PC-9 (cell line): ENCODE results near the gene CFAP68. TPM values are rescaled to one million over a fixed set of nuclear protein-coding genes. Genes with fewer than 3 reads are reported as not detected.

ENCODE experiments used
- BruUV-seq: library from RNA; stranded (reverse); fragments of 400-500 nt; replicated peaks from 2 replicates; lab custom pipeline; 2021; lab: Mats Ljungman, UMichigan
- CTCF ChIA-PET: fragments of 300-600 bp; sonication (Branson Sonifier 250); formaldehyde crosslinking; loops from one replicate; lab custom pipeline; 2022; ENCODE audit warnings: antibody characterized with exemption; lab: Charles Lee
- POLR2A ChIA-PET: fragments of 300-600 bp; sonication (Branson Sonifier 250); formaldehyde crosslinking; loops from one replicate; lab custom pipeline; 2022; ENCODE audit warnings: antibody characterized with exemption; ENCODE audit not compliant: unreplicated experiment; lab: Charles Lee
- DNase-seq, 2 experiments: peaks; one replicate each; pipeline versions ENCODE4 v3.0.0 to v3.0.0-alpha.2; 2015 to 2022; ENCODE audit warnings: mixed read lengths in 1 of 2
- H2AFZ ChIP-seq: fragments of 200-600 bp; sonication (generic); 2 replicates; pipeline ENCODE4 v1.8.1; 2017; ENCODE audit warnings: antibody characterized with exemption
- H3F3A ChIP-seq: fragments of 200-600 bp; sonication (generic); 2 replicates; pipeline ENCODE4 v1.8.1; 2017; ENCODE audit warnings: antibody characterized with exemption, mild to moderate bottlenecking, low read depth; ENCODE audit not compliant: insufficient read depth
- H3K27ac ChIP-seq: fragments of 200-600 bp; sonication (generic); 2 replicates; pipeline ENCODE4 v1.6.1; 2016; ENCODE audit warnings: mixed run types
- H3K27me3 ChIP-seq: fragments of 200-600 bp; sonication (generic); 2 replicates; pipeline ENCODE4 v1.6.1; 2016; ENCODE audit warnings: low read depth, mixed run types; ENCODE audit not compliant: insufficient read depth
- H3K36me3 ChIP-seq: fragments of 200-600 bp; sonication (generic); 2 replicates; pipeline ENCODE4 v1.6.1; 2016; ENCODE audit warnings: low read depth, mixed run types
- H3K4me1 ChIP-seq: fragments of 200-600 bp; sonication (generic); replicated peaks from 2 replicates; pipeline ENCODE4 v1.6.1; 2016; ENCODE audit warnings: mixed run types; ENCODE audit not compliant: insufficient read depth
- H3K4me2 ChIP-seq: fragments of 200-600 bp; sonication (generic); 2 replicates; pipeline ENCODE4 v1.6.1; 2017; ENCODE audit warnings: mixed run types
- H3K4me3 ChIP-seq: fragments of 200-600 bp; sonication (generic); 2 replicates; pipeline ENCODE4 v1.6.1; 2016; ENCODE audit warnings: mixed run types
- H3K79me2 ChIP-seq: fragments of 200-600 bp; sonication (generic); 2 replicates; pipeline ENCODE4 v1.6.1; 2017; ENCODE audit warnings: low read depth, mixed run types
- H3K9me2 ChIP-seq: fragments of 200-600 bp; sonication (generic); 2 replicates; pipeline ENCODE4 v1.8.1; 2017; ENCODE audit warnings: mild to moderate bottlenecking; ENCODE audit not compliant: insufficient read depth
- H3K9me3 ChIP-seq: fragments of 200-600 bp; sonication (generic); 2 replicates; pipeline ENCODE4 v1.8.1; 2016; ENCODE audit warnings: low read depth; ENCODE audit not compliant: insufficient read depth
- H4K20me1 ChIP-seq: fragments of 200-600 bp; sonication (generic); 2 replicates; pipeline ENCODE4 v1.8.1; 2017; ENCODE audit not compliant: insufficient read depth
- EZH2 ChIP-seq: fragments of 200-600 bp; sonication (generic); IDR thresholded peaks from 2 replicates; pipeline ENCODE4 v1.8.0; 2017; ENCODE audit warnings: antibody characterized with exemption, low read depth
- intact Hi-C: fragments of 100-400 bp; cut with micrococcal nuclease; formaldehyde crosslinking; loops from one replicate; pipeline ENCODE4 v1.10.0; 2022; ENCODE audit not compliant: unreplicated experiment
- total RNA-seq: library from RNA; stranded (reverse); gene quantifications from 2 replicates; pipeline ENCODE4 v1.2.3, GENCODE V29; 2021
- TF ChIP-seq, protein P1 (sequence below): fragments of 200-600 bp; sonication (generic); conservative IDR thresholded peaks from 2 replicates; pipeline ENCODE4 v1.6.1; 2017; ENCODE audit warnings: mixed run types, antibody characterized with exemption, mild to moderate bottlenecking, moderate library complexity

The CFAP68 gene
- total RNA-seq, 1 experiment from 2014 or later, result 46.8 TPM

DNA sequence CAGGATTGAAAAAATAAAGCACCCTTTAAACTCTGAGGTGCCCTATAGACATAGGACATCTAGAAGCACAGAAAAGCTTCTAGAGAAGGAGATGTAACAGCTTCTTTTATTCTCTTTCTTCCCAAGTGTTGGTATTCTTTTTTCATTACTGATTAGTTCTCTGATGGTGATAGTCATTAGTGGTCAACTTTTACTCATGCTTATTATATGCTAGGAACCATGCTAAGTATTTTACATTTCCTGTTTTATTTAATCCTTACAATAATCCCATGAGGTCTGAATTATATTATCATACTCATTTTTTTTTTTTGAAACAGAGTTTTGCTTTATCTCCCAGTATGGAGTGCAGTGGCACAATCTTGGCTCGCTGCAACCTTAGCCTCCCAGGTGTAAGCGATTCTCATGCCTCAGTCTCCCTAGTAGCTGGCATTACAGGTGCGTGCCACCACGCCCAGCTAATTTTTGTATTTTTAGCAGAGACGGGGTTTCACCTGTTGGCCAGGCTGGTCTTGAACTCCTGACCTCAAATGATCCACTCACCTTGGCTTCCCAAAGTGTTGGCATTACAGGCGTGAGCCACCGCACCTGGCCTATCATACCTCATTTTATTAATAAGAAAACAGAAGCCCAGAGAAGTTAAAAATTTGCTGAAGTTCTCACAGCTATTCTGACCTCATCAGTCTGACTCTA lies 42.3 kb downstream of the CFAP68 start:
- no peak overlapping the region for H2AFZ ChIP-seq
- intact Hi-C loops, result no loop called here
- H3K4me1 ChIP-seq, result peaks cover 46% of the 10 kb centered on the region
- H3K9me3 ChIP-seq, result no peaks in the 10 kb centered on the region
- H3K27me3 ChIP-seq, result no peaks in the 10 kb centered on the region
- no peak overlapping the region for H3K27ac ChIP-seq
- H3F3A ChIP-seq, result peaks cover 38% of the 10 kb centered on the region
- H3K36me3 ChIP-seq, result no peaks in the 10 kb centered on the region
- DNase-seq, result no peak
- no peak overlapping the region for H3K4me3 ChIP-seq
- no peak overlapping the region for H3K4me2 ChIP-seq
- CTCF ChIA-PET, result no interaction called here
- H3K9me2 ChIP-seq, result peaks cover 3% of the 10 kb centered on the region; the same call in 1 of the 2 replicates
- POLR2A ChIA-PET, result no interaction called here
- no peaks in the 10 kb centered on the region for H4K20me1 ChIP-seq
- TF ChIP-seq, protein P1, sequence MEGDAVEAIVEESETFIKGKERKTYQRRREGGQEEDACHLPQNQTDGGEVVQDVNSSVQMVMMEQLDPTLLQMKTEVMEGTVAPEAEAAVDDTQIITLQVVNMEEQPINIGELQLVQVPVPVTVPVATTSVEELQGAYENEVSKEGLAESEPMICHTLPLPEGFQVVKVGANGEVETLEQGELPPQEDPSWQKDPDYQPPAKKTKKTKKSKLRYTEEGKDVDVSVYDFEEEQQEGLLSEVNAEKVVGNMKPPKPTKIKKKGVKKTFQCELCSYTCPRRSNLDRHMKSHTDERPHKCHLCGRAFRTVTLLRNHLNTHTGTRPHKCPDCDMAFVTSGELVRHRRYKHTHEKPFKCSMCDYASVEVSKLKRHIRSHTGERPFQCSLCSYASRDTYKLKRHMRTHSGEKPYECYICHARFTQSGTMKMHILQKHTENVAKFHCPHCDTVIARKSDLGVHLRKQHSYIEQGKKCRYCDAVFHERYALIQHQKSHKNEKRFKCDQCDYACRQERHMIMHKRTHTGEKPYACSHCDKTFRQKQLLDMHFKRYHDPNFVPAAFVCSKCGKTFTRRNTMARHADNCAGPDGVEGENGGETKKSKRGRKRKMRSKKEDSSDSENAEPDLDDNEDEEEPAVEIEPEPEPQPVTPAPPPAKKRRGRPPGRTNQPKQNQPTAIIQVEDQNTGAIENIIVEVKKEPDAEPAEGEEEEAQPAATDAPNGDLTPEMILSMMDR, result no peak
- TF ChIP-seq EZH2, result no peak
- no peaks in the 10 kb centered on the region for H3K79me2 ChIP-seq
- BruUV-seq, result no TSS peak

DNA sequence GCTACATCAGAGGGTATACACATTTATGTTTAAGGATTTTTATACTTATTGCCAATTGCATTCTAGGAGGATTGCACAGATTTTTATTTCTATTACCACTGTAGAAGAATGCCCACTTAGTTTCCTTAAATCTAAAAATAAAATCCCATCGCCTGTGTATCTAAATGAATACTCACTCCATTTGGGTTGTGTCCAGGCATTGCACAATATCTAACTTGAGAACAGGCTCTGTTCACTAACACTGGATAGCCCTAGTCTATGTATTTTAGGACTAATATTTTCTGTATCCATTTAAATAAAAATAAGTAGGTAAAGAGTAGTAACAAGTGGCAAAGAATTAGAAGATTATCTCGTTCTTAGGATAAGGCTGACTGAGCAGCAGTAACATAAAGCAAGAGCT lies 43.5 kb downstream of the CFAP68 start:
- Histone ChIP-seq H3F3A (peaks cover 42% of the 10 kb centered on the region), H3K9me2 (no peaks in the 10 kb centered on the region), H2AFZ (peak overlapping the region; percentile 36; the same call in 1 of the 2 replicates), H3K79me2 (no peaks in the 10 kb centered on the region), H3K9me3 (no peaks in the 10 kb centered on the region), H4K20me1 (no peaks in the 10 kb centered on the region), H3K4me1 (peaks cover 49% of the 10 kb centered on the region), H3K4me2 (peak overlapping the region; percentile 24), H3K4me3 (no peak overlapping the region), H3K27ac (peak overlapping the region; percentile 30), H3K27me3 (no peaks in the 10 kb centered on the region), H3K36me3 (no peaks in the 10 kb centered on the region)
- CTCF ChIA-PET, result no interaction called here
- DNase-seq, result peak in 1 of 2 experiments; percentile 60
- intact Hi-C loops, result no loop called here
- POLR2A ChIA-PET, result no interaction called here
- no TSS peak for BruUV-seq
- TF ChIP-seq EZH2, result no peak
- TF ChIP-seq, protein P1, result no peak

DNA sequence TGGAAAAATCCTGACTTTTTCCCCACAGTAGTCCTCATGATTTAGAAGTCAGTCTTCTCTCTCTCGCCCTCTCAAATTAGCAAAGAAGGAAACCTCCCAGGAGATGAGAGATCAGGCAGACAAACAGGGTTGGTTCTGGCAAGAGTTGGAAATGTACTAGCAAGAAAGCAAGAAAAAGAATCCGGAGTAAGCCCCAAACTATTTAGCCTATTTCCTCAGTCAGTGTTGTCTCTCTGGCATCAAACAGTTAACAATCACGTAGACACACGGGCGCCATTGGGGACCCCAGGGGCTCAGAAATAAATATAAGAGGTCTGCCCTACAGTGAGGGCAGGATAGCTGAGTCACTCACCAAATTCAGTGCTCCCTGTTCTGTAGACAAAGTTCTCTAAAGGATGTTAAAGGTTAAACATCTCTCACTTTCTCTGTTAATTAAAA lies 44.0 kb downstream of the CFAP68 start:
- no peaks in the 10 kb centered on the region for H4K20me1 ChIP-seq
- H2AFZ ChIP-seq, result peak overlapping the region; percentile 36; the same call in 1 of the 2 replicates
- no peaks in the 10 kb centered on the region for H3K79me2 ChIP-seq
- no peaks in the 10 kb centered on the region for H3K9me3 ChIP-seq
- H3K36me3 ChIP-seq, result no peaks in the 10 kb centered on the region
- peak overlapping the region; percentile 24 for H3K4me2 ChIP-seq
- intact Hi-C loops, result no loop called here
- no peaks in the 10 kb centered on the region for H3K9me2 ChIP-seq
- TF ChIP-seq EZH2, result no peak
- TF ChIP-seq, protein P1, result no peak
- ChIA-PET POLR2A (no interaction called here), CTCF (no interaction called here)
- peaks cover 36% of the 10 kb centered on the region for H3F3A ChIP-seq
- H3K4me1 ChIP-seq, result peaks cover 46% of the 10 kb centered on the region
- no peaks in the 10 kb centered on the region for H3K27me3 ChIP-seq
- no peak overlapping the region for H3K4me3 ChIP-seq
- peak overlapping the region; percentile 30 for H3K27ac ChIP-seq
- DNase-seq, result no peak
- no TSS peak for BruUV-seq
